GM12878 (cell line): ENCODE data around the gene EPGN. TPM values are rescaled to one million over a fixed set of nuclear protein-coding genes. Genes with fewer than 3 reads are reported as not detected.

ENCODE experiments used
- ATAC-seq: fragments of 200-7000 bp; cut with Tn5 transposase; 3 replicates; pipeline ENCODE4 v1.9.1; 2020; ENCODE audit warnings: mild to moderate bottlenecking, moderate library complexity
- BruUV-seq: library from RNA; stranded (reverse); fragments of 400-500 nt; replicated peaks from 2 replicates; lab custom pipeline; 2021; lab: Mats Ljungman, UMichigan
- CTCF ChIA-PET: fragments of 300-600 bp; sonication (Branson Sonifier 250); formaldehyde crosslinking; extraction: SDS; loops from one replicate; lab custom pipeline; 2021; ENCODE audit warnings: inconsistent platforms; lab: Yijun Ruan, JAX
- POLR2A ChIA-PET: fragments of 350-600 bp; formaldehyde crosslinking; extraction: SDS; loops from one replicate; lab custom pipeline; 2021; ENCODE audit warnings: inconsistent platforms; lab: Charles Lee
- RAD21 ChIA-PET: fragments of 300-600 bp; sonication (Branson Sonifier 250); formaldehyde crosslinking; loops from one replicate; lab custom pipeline; 2023; ENCODE audit warnings: antibody characterized with exemption; ENCODE audit not compliant: unreplicated experiment; lab: Charles Lee
- SMC1A ChIA-PET: fragments of 300-600 bp; sonication (Branson Sonifier 250); formaldehyde crosslinking; loops from one replicate; lab custom pipeline; 2023; ENCODE audit not compliant: unreplicated experiment, uncharacterized antibody; lab: Charles Lee
- DNase-seq: peaks from one replicate; pipeline ENCODE4 v3.0.0-alpha.2; 2011; ENCODE audit warnings: low read depth, low spot score
- FAIRE-seq: peaks from 3 replicates; lab custom pipeline; 2011; peaks lifted over from hg19 to GRCh38; lab: Jason Lieb, UNC
- H2AFZ ChIP-seq: 2 replicates; pipeline ENCODE4 v1.6.0; 2011; ENCODE audit warnings: low read depth, low read length, control low read depth; ENCODE audit not compliant: control insufficient read depth
- H3K27ac ChIP-seq: 2 replicates; pipeline ENCODE4 v1.5.1; 2011; ENCODE audit warnings: control low read depth; ENCODE audit not compliant: control insufficient read depth, insufficient read depth
- H3K27me3 ChIP-seq, 2 experiments: replicated peaks in 1 of 2; 2 replicates each; pipeline versions ENCODE4 v1.6.0 to v1.6.1; 2011; ENCODE audit warnings: low read length in 1 of 2; ENCODE audit not compliant: control insufficient read depth in 2 of 2, insufficient read depth in 2 of 2
- H3K36me3 ChIP-seq, 2 experiments: 2 replicates each; pipeline ENCODE4 v1.5.1; 2011; ENCODE audit warnings: low read length in 1 of 2; ENCODE audit not compliant: control insufficient read depth in 2 of 2, insufficient read depth in 2 of 2
- H3K4me1 ChIP-seq: 2 replicates; pipeline ENCODE4 v1.6.1; 2011; ENCODE audit warnings: mild to moderate bottlenecking, low read length, moderate library complexity, mixed read lengths; ENCODE audit not compliant: control insufficient read depth, insufficient read depth
- H3K4me2 ChIP-seq: 2 replicates; pipeline ENCODE4 v1.6.0; 2011; ENCODE audit warnings: control low read depth; ENCODE audit not compliant: control insufficient read depth, insufficient read depth
- H3K4me3 ChIP-seq: fragments of 200-600 bp; sonication (generic); 2 replicates; pipeline ENCODE4 v1.5.1; 2016
- H3K79me2 ChIP-seq: 2 replicates; pipeline ENCODE4 v1.6.0; 2011; ENCODE audit warnings: low read length; ENCODE audit not compliant: control insufficient read depth, insufficient read depth
- H3K9ac ChIP-seq: 2 replicates; pipeline ENCODE4 v1.8.0; 2011; ENCODE audit warnings: low read length, control low read depth, mixed read lengths; ENCODE audit not compliant: control insufficient read depth, insufficient read depth
- H3K9me3 ChIP-seq: replicated peaks from 3 replicates; pipeline ENCODE4 v1.5.1; 2011; ENCODE audit warnings: mild to moderate bottlenecking, low read length; ENCODE audit not compliant: control insufficient read depth, insufficient read depth
- H4K20me1 ChIP-seq: 2 replicates; pipeline ENCODE4 v1.6.0; 2011; ENCODE audit not compliant: control insufficient read depth, insufficient read depth
- MAX ChIP-seq: IDR thresholded peaks from 2 replicates; pipeline ENCODE4 v1.6.1; 2012; ENCODE audit warnings: low read depth, low read length, improper control_type of control experiment
- NFIC ChIP-seq: IDR thresholded peaks from 2 replicates; pipeline ENCODE4 v1.6.1; 2012; ENCODE audit warnings: low read depth, mild to moderate bottlenecking, inconsistent platforms, low read length, moderate library complexity
- PAX5 ChIP-seq: IDR thresholded peaks from 2 replicates; pipeline ENCODE4 v1.6.1; 2011; ENCODE audit warnings: low read depth, low read length, borderline replicate concordance
- RBBP5 ChIP-seq: fragments of 200-600 bp; sonication (generic); conservative IDR thresholded peaks from 2 replicates; pipeline ENCODE4 v1.6.1; 2016
- in situ Hi-C: fragments of 300-500 bp; cut with MboI; formaldehyde crosslinking; loops from 9 replicates; pipeline ENCODE4 v1.14.3; 2018; ENCODE audit warnings: mixed read lengths
- intact Hi-C: fragments of 100-400 bp; cut with micrococcal nuclease; formaldehyde crosslinking; loops from one replicate; pipeline ENCODE4 v1.14.2; 2022; ENCODE audit not compliant: unreplicated experiment
- polyA plus RNA-seq, 11 experiments: library from polyadenylated mRNA; depleted of rRNA in 4 of 11; unstranded in 6 of 11; stranded (reverse) in 5 of 11; fragments of >200 nt; fragmentation: Nextera tagmentation in 4 of 11; fragmentation: Illumina TruSeq in 1 of 11; extraction: Ambion mirVana in 4 of 11; extraction: Trizol in 1 of 11; gene quantifications; 1 replicate in 1 of 11; 2 replicates in 10 of 11; pipeline versions ENCODE4 v1.2.1 to v1.2.3, GENCODE V29; 2011 to 2016; ENCODE audit warnings: inconsistent platforms in 2 of 11, missing spikeins in 2 of 11, low read depth in 1 of 11
- total RNA-seq, 4 experiments: library from RNA; depleted of rRNA in 3 of 4; stranded (reverse); fragments of >200 nt in 3 of 4; fragmentation: Illumina TruSeq in 1 of 4; extraction: Trizol in 1 of 4; gene quantifications; 2 replicates each; pipeline versions ENCODE4 v1.2.1 to v1.2.3, GENCODE V29; 2013 to 2021
- TF ChIP-seq, protein P1 (sequence below): fragments of 450-650 bp; IDR thresholded peaks from 2 replicates; pipeline ENCODE4 v1.6.1; 2018; ENCODE audit warnings: mild to moderate bottlenecking, low read depth, moderate library complexity; ENCODE audit not compliant: partially characterized antibody

The EPGN gene
- total and polyA plus RNA-seq, 10 of the 15 experiments (the other 5 are each of a cell fraction or from before 2014, with no cell fraction given): 0.06 to 0.54 (median 0.28) TPM; not detected in 6

- FAIRE-seq: no peak
- in situ Hi-C loops: no loop called here
- no peaks in the 10 kb centered on the region for H3K9me3 ChIP-seq
- H3K36me3 ChIP-seq: no peaks in the 10 kb centered on the region
- H3K79me2 ChIP-seq: no peaks in the 10 kb centered on the region
- H4K20me1 ChIP-seq: no peaks in the 10 kb centered on the region
- H3K4me1 ChIP-seq: no peaks in the 10 kb centered on the region
- ChIA-PET CTCF (no interaction called here), POLR2A (no interaction called here), RAD21 (no interaction called here), SMC1A (interaction anchor here (1.1 kb wide), 1 partner anchor 623 kb away, joined by 3 read pairs; no protein-coding TSS in a partner anchor)
- TF ChIP-seq MAX (no peak), PAX5 (no peak), RBBP5 (no peak), NFIC (no peak)
- TF ChIP-seq, protein P1, sequence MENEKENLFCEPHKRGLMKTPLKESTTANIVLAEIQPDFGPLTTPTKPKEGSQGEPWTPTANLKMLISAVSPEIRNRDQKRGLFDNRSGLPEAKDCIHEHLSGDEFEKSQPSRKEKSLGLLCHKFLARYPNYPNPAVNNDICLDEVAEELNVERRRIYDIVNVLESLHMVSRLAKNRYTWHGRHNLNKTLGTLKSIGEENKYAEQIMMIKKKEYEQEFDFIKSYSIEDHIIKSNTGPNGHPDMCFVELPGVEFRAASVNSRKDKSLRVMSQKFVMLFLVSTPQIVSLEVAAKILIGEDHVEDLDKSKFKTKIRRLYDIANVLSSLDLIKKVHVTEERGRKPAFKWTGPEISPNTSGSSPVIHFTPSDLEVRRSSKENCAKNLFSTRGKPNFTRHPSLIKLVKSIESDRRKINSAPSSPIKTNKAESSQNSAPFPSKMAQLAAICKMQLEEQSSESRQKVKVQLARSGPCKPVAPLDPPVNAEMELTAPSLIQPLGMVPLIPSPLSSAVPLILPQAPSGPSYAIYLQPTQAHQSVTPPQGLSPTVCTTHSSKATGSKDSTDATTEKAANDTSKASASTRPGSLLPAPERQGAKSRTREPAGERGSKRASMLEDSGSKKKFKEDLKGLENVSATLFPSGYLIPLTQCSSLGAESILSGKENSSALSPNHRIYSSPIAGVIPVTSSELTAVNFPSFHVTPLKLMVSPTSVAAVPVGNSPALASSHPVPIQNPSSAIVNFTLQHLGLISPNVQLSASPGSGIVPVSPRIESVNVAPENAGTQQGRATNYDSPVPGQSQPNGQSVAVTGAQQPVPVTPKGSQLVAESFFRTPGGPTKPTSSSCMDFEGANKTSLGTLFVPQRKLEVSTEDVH: no peak
- no peak overlapping the region for H3K27ac ChIP-seq
- no peak overlapping the region for H3K4me3 ChIP-seq
- intact Hi-C loops: no loop called here
- no TSS peak for BruUV-seq
- no peak for DNase-seq
- ATAC-seq: no peak
- H3K4me2 ChIP-seq: no peak overlapping the region
- H2AFZ ChIP-seq: no peak overlapping the region
- no peaks in the 10 kb centered on the region for H3K27me3 ChIP-seq
- H3K9ac ChIP-seq: no peak overlapping the region
Measured at GRCh38 chr4:74263551-74263950, 44.7 kb upstream of the EPGN start.
